KBM-7 (cell line): ENCODE results near the gene RAVER2.

Source experiments
- DNase-seq: peaks from one replicate; pipeline ENCODE4 v3.0.0-alpha.2; 2015
- in situ Hi-C: fragments of 300-500 bp; cut with MboI; formaldehyde crosslinking; loops from 2 replicates; pipeline ENCODE4 v1.14.3; 2020; ENCODE audit warnings: low sequenced_read_pairs, low pct_unique_long_range_greater_than_20kb, mixed read lengths

Gene RAVER2

GRCh38 chr1:64861611-64862010 lies 116.7 kb downstream of the RAVER2 start:
- peak; percentile 19 for DNase-seq
- in situ Hi-C loops, result no loop called here

GRCh38 chr1:64864018-64864940 lies 119.4 kb downstream of the RAVER2 start:
- peak; percentile 99 for DNase-seq
- in situ Hi-C loops, result no loop called here

- peak; percentile 6 for DNase-seq
- in situ Hi-C loops, result no loop called here
These were observed 120.4 kb downstream of the RAVER2 start for GRCh38 chr1:64865105-64865757.

GRCh38 chr1:64866689-64867088 lies 121.8 kb downstream of the RAVER2 start:
- in situ Hi-C loops, result no loop called here
- no peak for DNase-seq

GRCh38 chr1:64867266-64867665 lies 122.4 kb downstream of the RAVER2 start:
- in situ Hi-C loops, result no loop called here

GRCh38 chr1:64871256-64871655 lies 126.4 kb downstream of the RAVER2 start:
- no peak for DNase-seq
- in situ Hi-C loops, result no loop called here

More at GRCh38 chr1:64867266-64867665, 122.4 kb downstream of the RAVER2 start:
- no peak for DNase-seq

GRCh38 chr1:64872067-64872466 lies 127.2 kb downstream of the RAVER2 start:
- in situ Hi-C loops, result no loop called here
- DNase-seq, result no peak

GRCh38 chr1:64873576-64873975 lies 128.7 kb downstream of the RAVER2 start:
- in situ Hi-C loops, result no loop called here
- no peak for DNase-seq

GRCh38 chr1:64874666-64875065 lies 129.8 kb downstream of the RAVER2 start:
- DNase-seq, result no peak
- in situ Hi-C loops, result no loop called here

GRCh38 chr1:64875101-64875500 lies 130.2 kb downstream of the RAVER2 start:
- in situ Hi-C loops, result no loop called here
- DNase-seq, result no peak

- in situ Hi-C loops, result no loop called here
- no peak for DNase-seq
These were observed 130.7 kb downstream of the RAVER2 start for GRCh38 chr1:64875606-64876005.

GRCh38 chr1:64877151-64877550 lies 132.3 kb downstream of the RAVER2 start:
- in situ Hi-C loops, result no loop called here
- DNase-seq, result no peak

- no peak for DNase-seq
- in situ Hi-C loops, result no loop called here
These were observed 132.7 kb downstream of the RAVER2 start for GRCh38 chr1:64877598-64877997.

GRCh38 chr1:64878090-64878489 lies 133.2 kb downstream of the RAVER2 start:
- DNase-seq, result no peak

GRCh38 chr1:64878931-64879611 lies 134.2 kb downstream of the RAVER2 start:
- no peak for DNase-seq

More at GRCh38 chr1:64878090-64878489, 133.2 kb downstream of the RAVER2 start:
- in situ Hi-C loops, result no loop called here

GRCh38 chr1:64880449-64880848 lies 135.6 kb downstream of the RAVER2 start:
- DNase-seq, result no peak
- in situ Hi-C loops, result no loop called here

More at GRCh38 chr1:64878931-64879611, 134.2 kb downstream of the RAVER2 start:
- in situ Hi-C loops, result no loop called here

GRCh38 chr1:64881281-64881680 lies 136.4 kb downstream of the RAVER2 start:
- DNase-seq, result no peak
- in situ Hi-C loops, result no loop called here
